OCI-LY7 (cell line): ENCODE results near the gene TSPAN9. TPM values are rescaled to one million over a fixed set of nuclear protein-coding genes. Genes with fewer than 3 reads are reported as not detected.

Experiments used
- BruUV-seq: library from RNA; stranded (reverse); fragments of 400-500 nt; replicated peaks from 2 replicates; lab custom pipeline; 2021; lab: Mats Ljungman, UMichigan
- CTCF ChIA-PET: fragments of 300-600 bp; sonication (Branson Sonifier 250); formaldehyde crosslinking; loops from one replicate; lab custom pipeline; 2022; ENCODE audit warnings: antibody characterized with exemption; ENCODE audit not compliant: unreplicated experiment; lab: Charles Lee
- POLR2A ChIA-PET: fragments of 300-600 bp; sonication (Branson Sonifier 250); formaldehyde crosslinking; loops from one replicate; lab custom pipeline; 2022; ENCODE audit warnings: antibody characterized with exemption; lab: Charles Lee
- DNase-seq: peaks from one replicate; pipeline ENCODE4 v3.0.0-alpha.2; 2015; ENCODE audit warnings: low spot score
- H2AFZ ChIP-seq: fragments of 200-600 bp; sonication (generic), shearing (Covaris generic); 2 replicates; pipeline ENCODE4 v1.6.1; 2014; ENCODE audit warnings: mild to moderate bottlenecking, antibody characterized with exemption, low read length, moderate library complexity
- H3K27ac ChIP-seq: fragments of 200-600 bp; sonication (generic); 2 replicates; pipeline ENCODE4 v1.5.1; 2014; ENCODE audit warnings: mixed run types, low read depth, mild to moderate bottlenecking, moderate library complexity, low read length, inconsistent platforms; ENCODE audit not compliant: poor library complexity, severe bottlenecking
- H3K36me3 ChIP-seq: fragments of 200-600 bp; sonication (generic); 2 replicates; pipeline ENCODE4 v1.6.1; 2014; ENCODE audit warnings: mild to moderate bottlenecking, antibody characterized with exemption, low read length, moderate library complexity, mixed read lengths; ENCODE audit not compliant: insufficient read depth
- H3K4me1 ChIP-seq: fragments of 200-600 bp; sonication (generic); 2 replicates; pipeline ENCODE4 v1.5.1; 2014; ENCODE audit warnings: mild to moderate bottlenecking, low read length; ENCODE audit not compliant: insufficient read depth, poor library complexity, severe bottlenecking
- H3K4me2 ChIP-seq: fragments of 200-600 bp; sonication (generic); 2 replicates; pipeline ENCODE4 v1.6.1; 2014; ENCODE audit warnings: mild to moderate bottlenecking, low read length
- H3K4me3 ChIP-seq: fragments of 200-600 bp; sonication (generic); 2 replicates; pipeline ENCODE4 v1.5.1; 2014; ENCODE audit warnings: mild to moderate bottlenecking, low read depth, low read length; ENCODE audit not compliant: poor library complexity, severe bottlenecking
- H3K79me2 ChIP-seq: fragments of 200-600 bp; sonication (generic); 2 replicates; pipeline ENCODE4 v1.6.1; 2016; ENCODE audit warnings: low read depth, mild to moderate bottlenecking, low read length, moderate library complexity, mixed read lengths; ENCODE audit not compliant: insufficient read depth
- H3K9me2 ChIP-seq: fragments of 200-600 bp; sonication (generic); 2 replicates; pipeline ENCODE4 v1.6.1; 2016; ENCODE audit warnings: mild to moderate bottlenecking, low read length, mixed read lengths; ENCODE audit not compliant: insufficient read depth
- H3K9me3 ChIP-seq: fragments of 200-600 bp; sonication (generic); 2 replicates; pipeline ENCODE4 v1.6.1; 2014; ENCODE audit warnings: mild to moderate bottlenecking, mixed run types, low read length, mixed read lengths
- H4K20me1 ChIP-seq: fragments of 200-600 bp; sonication (generic); 2 replicates; pipeline ENCODE4 v1.6.1; 2014; ENCODE audit warnings: mild to moderate bottlenecking, antibody characterized with exemption, low read length, moderate library complexity, mixed read lengths; ENCODE audit not compliant: insufficient read depth
- CTCF ChIP-seq: fragments of 200-600 bp; sonication (generic); conservative IDR thresholded peaks from 2 replicates; pipeline ENCODE4 v1.5.1; 2014; ENCODE audit warnings: mild to moderate bottlenecking, antibody characterized with exemption, low read length, moderate library complexity, mixed read lengths
- EZH2phosphoT487 ChIP-seq: fragments of 200-600 bp; sonication (generic); IDR thresholded peaks from 2 replicates; pipeline ENCODE4 v1.6.1; 2018; ENCODE audit warnings: low read depth, borderline replicate concordance, mild to moderate bottlenecking, mixed run types, antibody characterized with exemption, low read length, moderate library complexity, mixed read lengths
- intact Hi-C: fragments of 100-400 bp; cut with micrococcal nuclease; formaldehyde crosslinking; loops from one replicate; pipeline ENCODE4 v1.10.0; 2022; ENCODE audit not compliant: unreplicated experiment
- total RNA-seq, 2 experiments: library from RNA; depleted of rRNA in 1 of 2; stranded (reverse); fragments of >200 nt in 1 of 2; shearing (Covaris generic) in 1 of 2; gene quantifications; 2 replicates each; pipeline ENCODE4 v1.2.3, GENCODE V29; 2014 to 2022

TSPAN9 gene
- total RNA-seq, 2 experiments from 2014 or later = 0.50 to 0.74 TPM

GRCh38 chr12:3250034-3250433 lies 172.9 kb downstream of the TSPAN9 start:
- no peak overlapping the region for H2AFZ ChIP-seq
- CTCF ChIA-PET = no interaction called here
- TF ChIP-seq CTCF = no peak
- no peak for TF ChIP-seq EZH2phosphoT487
- no peak for DNase-seq
- no peak overlapping the region for H3K4me2 ChIP-seq
- H3K9me2 ChIP-seq = no peaks in the 10 kb centered on the region
- peaks cover 11% of the 10 kb centered on the region for H3K4me1 ChIP-seq
- intact Hi-C loops = no loop called here
- H4K20me1 ChIP-seq = no peaks in the 10 kb centered on the region
- no peaks in the 10 kb centered on the region for H3K79me2 ChIP-seq
- no peak overlapping the region for H3K27ac ChIP-seq
- H3K36me3 ChIP-seq = no peaks in the 10 kb centered on the region
- H3K4me3 ChIP-seq = no peak overlapping the region
- POLR2A ChIA-PET = no interaction called here
- no TSS peak for BruUV-seq
- no peaks in the 10 kb centered on the region for H3K9me3 ChIP-seq

GRCh38 chr12:3250576-3250975 lies 173.4 kb downstream of the TSPAN9 start:
- no peak for DNase-seq
- no peak overlapping the region for H3K27ac ChIP-seq
- H4K20me1 ChIP-seq = no peaks in the 10 kb centered on the region
- no TSS peak for BruUV-seq
- H2AFZ ChIP-seq = no peak overlapping the region
- H3K4me2 ChIP-seq = no peak overlapping the region
- H3K4me1 ChIP-seq = peaks cover 11% of the 10 kb centered on the region
- H3K36me3 ChIP-seq = no peaks in the 10 kb centered on the region
- H3K79me2 ChIP-seq = no peaks in the 10 kb centered on the region
- ChIA-PET CTCF (no interaction called here), POLR2A (no interaction called here)
- no peaks in the 10 kb centered on the region for H3K9me2 ChIP-seq
- intact Hi-C loops = no loop called here
- H3K4me3 ChIP-seq = no peak overlapping the region
- no peaks in the 10 kb centered on the region for H3K9me3 ChIP-seq
- TF ChIP-seq CTCF = no peak
- no peak for TF ChIP-seq EZH2phosphoT487

GRCh38 chr12:3251067-3251466 lies 173.9 kb downstream of the TSPAN9 start:
- CTCF ChIA-PET = no interaction called here
- intact Hi-C loops = no loop called here
- Histone ChIP-seq H3K79me2 (no peaks in the 10 kb centered on the region), H2AFZ (no peak overlapping the region), H3K4me2 (no peak overlapping the region), H3K27ac (no peak overlapping the region), H3K9me2 (no peaks in the 10 kb centered on the region), H3K4me3 (no peak overlapping the region), H4K20me1 (no peaks in the 10 kb centered on the region), H3K4me1 (peaks cover 11% of the 10 kb centered on the region), H3K36me3 (no peaks in the 10 kb centered on the region), H3K9me3 (no peaks in the 10 kb centered on the region)
- BruUV-seq = no TSS peak
- POLR2A ChIA-PET = no interaction called here
- DNase-seq = no peak
- TF ChIP-seq CTCF = no peak
- TF ChIP-seq EZH2phosphoT487 = no peak
